Measurements from ENCODE around the gene TMEM212.
"Not testable (repeated sequence)": the region's sequence is repeated elsewhere in the genome, so short reads cannot be mapped to it uniquely, and the experiment has no call there.

TMEM212 gene

GRCh38 chr3:171813278-171813896, 29.8 kb upstream of the TMEM212 start:
- no peak for DNase-seq

- DNase-seq = peak in 1 of 2 donors; percentile 10
Measured at GRCh38 chr3:171813897-171814460, 29.2 kb upstream of the TMEM212 start.

GRCh38 chr3:171814662-171815061, 28.5 kb upstream of the TMEM212 start:
- not testable (repeated sequence) for DNase-seq

- DNase-seq = no peak
Measured at GRCh38 chr3:171815973-171816595, 27.1 kb upstream of the TMEM212 start.

- no peak for DNase-seq
Measured at GRCh38 chr3:171817074-171817800, 25.9 kb upstream of the TMEM212 start.

GRCh38 chr3:171821044-171821443, 22.1 kb upstream of the TMEM212 start:
- DNase-seq = no peak

GRCh38 chr3:171821778-171822358, 21.3 kb upstream of the TMEM212 start:
- no peak for DNase-seq

- DNase-seq = no peak
Measured at GRCh38 chr3:171822431-171823106, 20.6 kb upstream of the TMEM212 start.

- DNase-seq = no peak
Measured at GRCh38 chr3:171824116-171824515, 19.0 kb upstream of the TMEM212 start.

- no peak for DNase-seq
Measured at GRCh38 chr3:171824824-171825221, 18.3 kb upstream of the TMEM212 start.

GRCh38 chr3:171825222-171825828, 17.8 kb upstream of the TMEM212 start:
- no peak for DNase-seq

GRCh38 chr3:171827385-171827784, 15.8 kb upstream of the TMEM212 start:
- DNase-seq = no peak

GRCh38 chr3:171827836-171828458, 15.2 kb upstream of the TMEM212 start:
- DNase-seq = no peak

GRCh38 chr3:171828902-171829770, 14.0 kb upstream of the TMEM212 start:
- DNase-seq = no peak

- DNase-seq = peak in 1 of 2 donors; percentile 17
Measured at GRCh38 chr3:171829841-171830517, 13.2 kb upstream of the TMEM212 start.

- DNase-seq = no peak
Measured at GRCh38 chr3:171830518-171830875, 12.7 kb upstream of the TMEM212 start.

- no peak for DNase-seq
Measured at GRCh38 chr3:171831936-171832335, 11.2 kb upstream of the TMEM212 start.

- DNase-seq = no peak
Measured at GRCh38 chr3:171832989-171833388, 10.2 kb upstream of the TMEM212 start.

GRCh38 chr3:171833789-171834460, 9.2 kb upstream of the TMEM212 start:
- DNase-seq = no peak

GRCh38 chr3:171834461-171834801, 8.7 kb upstream of the TMEM212 start:
- DNase-seq = no peak

All from stimulated activated CD4-positive, alpha-beta T cell treated with anti-CD3 and anti-CD28 coated beads, Interleukin-2, amount 100 ng/mL, for 24 hours (primary cell).